HepG2 (cell line): ENCODE measurements around the gene PRKCB. TPM values are rescaled to one million over a fixed set of nuclear protein-coding genes. Genes with fewer than 3 reads are reported as not detected.

Experiments
- ATAC-seq: fragments of 200-7000 bp; cut with Tn5 transposase; 3 replicates; pipeline ENCODE4 v1.9.1; 2020; ENCODE audit warnings: mild to moderate bottlenecking, moderate library complexity
- BruUV-seq: library from RNA; stranded (reverse); fragments of 400-500 nt; replicated peaks from 2 replicates; lab custom pipeline; 2021; lab: Mats Ljungman, UMichigan
- CTCF ChIA-PET: fragments of 300-600 bp; formaldehyde crosslinking; extraction: SDS; loops from one replicate; lab custom pipeline; 2021; ENCODE audit warnings: low total read pairs, inconsistent platforms, low intra/inter-chr PET ratio; lab: Yijun Ruan, JAX
- POLR2A ChIA-PET: fragments of 350-600 bp; sonication (Branson Sonifier 250); formaldehyde crosslinking; loops from one replicate; lab custom pipeline; 2020; ENCODE audit warnings: antibody characterized with exemption, inconsistent platforms; lab: Yijun Ruan, JAX
- DNase-seq: peaks from one replicate; pipeline ENCODE4 v3.0.0-alpha.2; 2015; ENCODE audit warnings: low spot score
- FAIRE-seq: peaks from 3 replicates; lab custom pipeline; 2011; peaks lifted over from hg19 to GRCh38; lab: Jason Lieb, UNC
- H2AFZ ChIP-seq: one replicate; pipeline ENCODE4 v1.6.1; 2011; ENCODE audit warnings: low read length, inconsistent platforms
- H3K27ac ChIP-seq: fragments of 300-600 bp; 3 replicates; pipeline ENCODE4 v1.8.0; 2011; ENCODE audit warnings: mixed run types, mild to moderate bottlenecking, mixed read lengths, low read length, inconsistent platforms; ENCODE audit not compliant: insufficient read depth; ENCODE audit errors: extremely low read length
- H3K27me3 ChIP-seq, 2 experiments: fragments of 200-600 bp in 1 of 2; 2 replicates in 1 of 2; 3 replicates in 1 of 2; pipeline versions ENCODE4 v1.6.0 to v1.8.0; 2011; ENCODE audit warnings: low read length in 2 of 2, mild to moderate bottlenecking in 2 of 2, moderate library complexity in 2 of 2, inconsistent platforms in 1 of 2; ENCODE audit not compliant: insufficient read depth in 2 of 2, control insufficient read depth in 1 of 2
- H3K36me3 ChIP-seq, 2 experiments: fragments of 200-600 bp in 1 of 2; replicated peaks in 1 of 2; 2 replicates in 1 of 2; 3 replicates in 1 of 2; pipeline versions ENCODE4 v1.5.1 to v1.8.0; 2011; ENCODE audit warnings: low read length in 2 of 2, inconsistent platforms in 1 of 2; ENCODE audit not compliant: insufficient read depth in 2 of 2, control insufficient read depth in 1 of 2
- H3K4me1 ChIP-seq: 2 replicates; pipeline ENCODE4 v1.5.1; 2012; ENCODE audit warnings: low read length, inconsistent platforms; ENCODE audit not compliant: insufficient read depth
- H3K4me2 ChIP-seq: 2 replicates; pipeline ENCODE4 v1.6.0; 2011; ENCODE audit warnings: low read depth, low read length, inconsistent platforms
- H3K4me3 ChIP-seq, 3 experiments: fragments of 200-600 bp in 1 of 3; sonication (generic), shearing (Covaris generic) in 1 of 3; replicated peaks in 1 of 3; 2 replicates each; pipeline ENCODE4 v1.5.1; 2011 to 2016; ENCODE audit warnings: low read length in 3 of 3, inconsistent platforms in 2 of 3, low read depth in 2 of 3, mild to moderate bottlenecking in 2 of 3, control low read depth in 1 of 3, mixed read lengths in 1 of 3; ENCODE audit not compliant: insufficient read depth in 1 of 3
- H3K79me2 ChIP-seq: one replicate; pipeline ENCODE4 v1.6.1; 2011; ENCODE audit warnings: low read length, inconsistent platforms; ENCODE audit not compliant: insufficient read depth
- H3K9ac ChIP-seq: 2 replicates; pipeline ENCODE4 v1.6.0; 2011; ENCODE audit warnings: mild to moderate bottlenecking, low read depth, low read length, inconsistent platforms; ENCODE audit not compliant: insufficient read depth
- H3K9me3 ChIP-seq: 2 replicates; pipeline ENCODE4 v1.5.1; 2012; ENCODE audit warnings: mild to moderate bottlenecking, low read length
- H4K20me1 ChIP-seq: 2 replicates; pipeline ENCODE4 v1.6.0; 2011; ENCODE audit warnings: inconsistent platforms, mild to moderate bottlenecking, low read length, moderate library complexity; ENCODE audit not compliant: insufficient read depth
- EHMT2 ChIP-seq: fragments of 200-600 bp; sonication (generic); IDR thresholded peaks from 2 replicates; pipeline ENCODE4 v1.7.0; 2017; ENCODE audit warnings: antibody characterized with exemption, low read depth, low read length, borderline replicate concordance
- JUNB ChIP-seq: sonication (generic); formaldehyde crosslinking; IDR thresholded peaks from 2 replicates; pipeline ENCODE4 v1.8.0; 2022; ENCODE audit warnings: missing genetic modification reagents, mild to moderate bottlenecking, borderline replicate concordance
- NPAS2 ChIP-seq: sonication (generic); formaldehyde crosslinking; IDR thresholded peaks from 2 replicates; pipeline ENCODE4 v1.8.0; 2022; ENCODE audit warnings: mild to moderate bottlenecking, missing genetic modification reagents, borderline replicate concordance
- ZBTB21 ChIP-seq: sonication (generic); formaldehyde crosslinking; IDR thresholded peaks from 2 replicates; pipeline ENCODE4 v1.4.0; 2020; ENCODE audit warnings: missing genetic modification reagents
- ZNF10 ChIP-seq: sonication (generic); formaldehyde crosslinking; IDR thresholded peaks from 2 replicates; pipeline ENCODE4 v1.4.0; 2020; ENCODE audit warnings: mild to moderate bottlenecking, low read depth, missing genetic modification reagents, borderline replicate concordance
- ZNF724P ChIP-seq: sonication (generic); formaldehyde crosslinking; IDR thresholded peaks from 2 replicates; pipeline ENCODE4 v1.8.0; 2022; ENCODE audit warnings: missing genetic modification reagents, borderline replicate concordance
- ZNF841 ChIP-seq: sonication (generic); formaldehyde crosslinking; IDR thresholded peaks from 2 replicates; pipeline ENCODE4 v1.8.1; 2023; ENCODE audit warnings: missing genetic modification reagents, borderline replicate concordance
- ZNF850 ChIP-seq: sonication (generic); formaldehyde crosslinking; conservative IDR thresholded peaks from 2 replicates; pipeline ENCODE4 v1.9.0; 2021; ENCODE audit warnings: mild to moderate bottlenecking, missing genetic modification reagents
- ZNF891 ChIP-seq: sonication (generic); formaldehyde crosslinking; IDR thresholded peaks from 2 replicates; pipeline ENCODE4 v1.5.0; 2020; ENCODE audit warnings: mild to moderate bottlenecking, missing genetic modification reagents
- ZSCAN30 ChIP-seq: sonication (generic); formaldehyde crosslinking; IDR thresholded peaks from 2 replicates; pipeline ENCODE4 v1.5.0; 2020; ENCODE audit warnings: mild to moderate bottlenecking, missing genetic modification reagents
- WGBS: methylation state at CpG from one replicate; pipeline ENCODE4 v1.1.6; 2017; ENCODE audit warnings: low lambda C conversion rate; 5-methylcytosine and 5-hydroxymethylcytosine counted together
- in situ Hi-C: cut with HindIII; loops from 2 replicates; pipeline ENCODE4 v1.10.0; 2017; ENCODE audit warnings: low pct_unique_long_range_greater_than_20kb; ENCODE audit not compliant: extremely low pct_ligation_motif_present
- intact Hi-C: fragments of 100-400 bp; cut with micrococcal nuclease; formaldehyde crosslinking; loops from one replicate; pipeline ENCODE4 v1.10.0; 2022; ENCODE audit not compliant: unreplicated experiment
- polyA plus RNA-seq, 8 experiments: library from polyadenylated mRNA; depleted of rRNA in 3 of 8; stranded (reverse) in 7 of 8; unstranded in 1 of 8; fragments of >200 nt; fragmentation: Illumina TruSeq in 4 of 8; extraction: Trizol in 4 of 8; gene quantifications; 2 replicates each; pipeline versions ENCODE4 v1.2.1 to v1.2.3, GENCODE V29; 2011 to 2016; ENCODE audit warnings: low read depth in 4 of 8, missing spikeins in 1 of 8, mixed read lengths in 1 of 8; ENCODE audit not compliant: insufficient read depth in 1 of 8
- total RNA-seq, 5 experiments: library from RNA; depleted of rRNA; stranded (reverse); fragments of >200 nt; fragmentation: Illumina TruSeq; extraction: Trizol; gene quantifications; 2 replicates each; pipeline ENCODE4 v1.2.3, GENCODE V29; 2016; ENCODE audit warnings: low read depth in 1 of 5
- TF ChIP-seq, protein P1 (sequence below): sonication (generic); formaldehyde crosslinking; IDR thresholded peaks from 2 replicates; pipeline ENCODE4 v1.4.0; 2020; ENCODE audit warnings: mild to moderate bottlenecking, missing genetic modification reagents

The PRKCB gene
- total and polyA plus RNA-seq, 2 of the 13 experiments (the other 11 are each of a cell fraction or from before 2014, with no cell fraction given) = 0.01 TPM; not detected in 1

DNA sequence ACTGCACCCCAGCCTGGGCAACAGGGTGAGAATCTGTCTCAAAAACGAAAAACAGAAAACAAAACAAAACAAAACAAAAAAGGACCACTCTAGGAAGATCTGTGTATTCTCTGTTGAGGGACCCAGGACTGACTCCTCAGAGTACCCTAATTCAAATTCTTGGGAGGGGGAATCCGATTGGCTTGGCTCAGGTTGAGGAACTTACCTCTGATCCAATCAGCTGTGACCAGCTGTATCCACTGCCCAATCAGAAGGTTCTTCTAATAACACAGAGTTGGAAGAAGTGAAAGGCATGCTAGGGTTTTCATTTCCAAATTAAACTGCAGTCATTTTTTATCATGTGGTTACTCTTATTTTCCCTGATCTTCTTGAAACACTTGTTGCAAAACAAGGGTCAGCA lies 314.5 kb downstream of the PRKCB start:
- Histone ChIP-seq H3K9me3 (no peaks in the 10 kb centered on the region), H3K4me2 (no peak overlapping the region), H3K4me3 (no peak overlapping the region), H2AFZ (no peak overlapping the region), H4K20me1 (no peaks in the 10 kb centered on the region), H3K36me3 (no peaks in the 10 kb centered on the region), H3K4me1 (no peaks in the 10 kb centered on the region), H3K79me2 (no peaks in the 10 kb centered on the region), H3K9ac (no peak overlapping the region), H3K27me3 (peaks cover 0 to 10% of the 10 kb centered on the region in 2 experiments; a peak in 3 of 5 replicates), H3K27ac (no peak overlapping the region)
- no peak for TF ChIP-seq ZSCAN30
- no peak for TF ChIP-seq ZNF10
- no peak for TF ChIP-seq ZBTB21 (CRISPR knock-in tag)
- no peak for TF ChIP-seq ZNF841
- TF ChIP-seq ZNF850 (CRISPR knock-in tag) = no peak
- TF ChIP-seq, protein P1, sequence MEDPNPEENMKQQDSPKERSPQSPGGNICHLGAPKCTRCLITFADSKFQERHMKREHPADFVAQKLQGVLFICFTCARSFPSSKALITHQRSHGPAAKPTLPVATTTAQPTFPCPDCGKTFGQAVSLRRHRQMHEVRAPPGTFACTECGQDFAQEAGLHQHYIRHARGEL = no peak
- TF ChIP-seq NPAS2 (CRISPR knock-in tag) = no peak
- TF ChIP-seq JUNB (CRISPR knock-in tag) = no peak
- TF ChIP-seq ZNF891 (CRISPR knock-in tag) = no peak
- TF ChIP-seq EHMT2 = no peak
- TF ChIP-seq ZNF724P = no peak
- in situ Hi-C loops (loop anchor here (10.0 kb wide), 1 partner anchor 235 kb away; no protein-coding TSS in a partner anchor), intact Hi-C loops (no loop called here)
- no peak for DNase-seq
- CTCF ChIA-PET = no interaction called here
- no peak for ATAC-seq
- FAIRE-seq = no peak
- 0% methylated on average over 2 of the region's 2 CpGs for WGBS
- POLR2A ChIA-PET = no interaction called here
- no TSS peak for BruUV-seq
